A549 (cell line): ENCODE measurements around the gene GON7. TPM values are rescaled to one million over a fixed set of nuclear protein-coding genes. Genes with fewer than 3 reads are reported as not detected.

Experiments used
- ATAC-seq, 2 experiments: fragments of 200-7000 bp in 1 of 2; fragments of >200 bp in 1 of 2; cut with Nextera tagmentation in 1 of 2; cut with Tn5 transposase in 1 of 2; 3 replicates each; pipeline versions ENCODE4 v1.8.0 to v1.9.1; 2018 to 2020; ENCODE audit warnings: mild to moderate bottlenecking in 1 of 2, moderate library complexity in 1 of 2
- CTCF ChIA-PET: fragments of 300-600 bp; sonication (Branson Sonifier 250); formaldehyde crosslinking; extraction: SDS; loops from one replicate; lab custom pipeline; 2021; ENCODE audit warnings: antibody characterized with exemption, inconsistent platforms; lab: Yijun Ruan, JAX
- POLR2A ChIA-PET: fragments of 350-600 bp; formaldehyde crosslinking; extraction: SDS; loops from one replicate; lab custom pipeline; 2021; ENCODE audit warnings: antibody characterized with exemption, inconsistent platforms; lab: Yijun Ruan, JAX
- DNase-seq, 2 experiments: peaks; one replicate each; pipeline versions ENCODE4 v3.0.0 to v3.0.0-alpha.2; 2011 to 2016; ENCODE audit warnings: low read depth in 1 of 2, low spot score in 1 of 2
- FAIRE-seq: peaks from 2 replicates; lab custom pipeline; 2011; peaks lifted over from hg19 to GRCh38; lab: Jason Lieb, UNC
- H3K27ac ChIP-seq, 2 experiments: fragments of >200 bp; sonication (Bioruptor Twin); formaldehyde crosslinking; 3 replicates each; pipeline ENCODE4 v1.5.1; 2016 to 2017
- H3K4me1 ChIP-seq: fragments of >200 bp; sonication (Bioruptor Twin); formaldehyde crosslinking; 3 replicates; pipeline ENCODE4 v1.6.1; 2016
- H3K4me2 ChIP-seq: fragments of >200 bp; sonication (Bioruptor Twin); formaldehyde crosslinking; 3 replicates; pipeline ENCODE4 v1.6.1; 2016
- H3K4me3 ChIP-seq: fragments of >200 bp; sonication (Bioruptor Twin); formaldehyde crosslinking; 3 replicates; pipeline ENCODE4 v1.5.1; 2016
- H3K9me3 ChIP-seq: fragments of >200 bp; sonication (Bioruptor Twin); formaldehyde crosslinking; 3 replicates; pipeline ENCODE4 v1.6.1; 2016
- CBX2 ChIP-seq: fragments of 200-600 bp; sonication (generic); IDR thresholded peaks from 2 replicates; pipeline ENCODE4 v1.6.1; 2016; ENCODE audit warnings: low read depth, mild to moderate bottlenecking, borderline replicate concordance
- CBX8 ChIP-seq: fragments of 200-600 bp; sonication (generic); IDR thresholded peaks from 2 replicates; pipeline ENCODE4 v1.6.1; 2016
- CEBPB ChIP-seq, 2 experiments: fragments of >200 bp in 1 of 2; sonication (Bioruptor Twin) in 1 of 2; formaldehyde crosslinking in 1 of 2; IDR thresholded peaks; 2 replicates each; pipeline ENCODE4 v1.6.1; 2012 to 2016
- CHD4 ChIP-seq: fragments of 200-600 bp; sonication (generic); IDR thresholded peaks from 2 replicates; pipeline ENCODE4 v1.6.1; 2016; ENCODE audit warnings: antibody characterized with exemption, mild to moderate bottlenecking, borderline replicate concordance
- EHF ChIP-seq: fragments of 250-450 bp; sonication (Bioruptor Pico); IDR thresholded peaks from 2 replicates; pipeline ENCODE4 v1.5.0; 2020; ENCODE audit warnings: mild to moderate bottlenecking
- ELK1 ChIP-seq: fragments of 150-350 bp; IDR thresholded peaks from 2 replicates; pipeline ENCODE4 v1.6.1; 2014; ENCODE audit warnings: low read depth, mild to moderate bottlenecking, low read length
- EP300 ChIP-seq, 2 experiments: fragments of >200 bp; sonication (Bioruptor Twin); formaldehyde crosslinking; IDR thresholded peaks; 2 replicates in 1 of 2; 3 replicates in 1 of 2; pipeline ENCODE4 v1.6.1; 2016 to 2017
- ESRRA ChIP-seq: fragments of 150-350 bp; IDR thresholded peaks from 2 replicates; pipeline ENCODE4 v1.6.1; 2014; ENCODE audit warnings: mild to moderate bottlenecking, low read length, borderline replicate concordance
- FOSL2 ChIP-seq, 2 experiments: fragments of 450-650 bp in 1 of 2; fragments of >200 bp in 1 of 2; sonication (Bioruptor Twin) in 1 of 2; formaldehyde crosslinking; IDR thresholded peaks; 2 replicates each; pipeline versions ENCODE4 v1.5.0 to v1.6.1; 2016 to 2020; ENCODE audit warnings: mild to moderate bottlenecking in 1 of 2, moderate library complexity in 1 of 2
- FOXS1 ChIP-seq: fragments of 250-450 bp; sonication (Bioruptor Pico); IDR thresholded peaks from 2 replicates; pipeline ENCODE4 v1.5.0; 2020; ENCODE audit warnings: mild to moderate bottlenecking, moderate library complexity
- HDAC2 ChIP-seq: fragments of 200-600 bp; sonication (generic); IDR thresholded peaks from 2 replicates; pipeline ENCODE4 v1.6.1; 2016
- HES2 ChIP-seq: fragments of >200 bp; sonication (Bioruptor Twin); formaldehyde crosslinking; IDR thresholded peaks from 2 replicates; pipeline ENCODE4 v1.6.1; 2016
- HEYL ChIP-seq: fragments of 250-450 bp; sonication (Bioruptor Pico); IDR thresholded peaks from 2 replicates; pipeline ENCODE4 v1.8.0; 2021; ENCODE audit warnings: mild to moderate bottlenecking, moderate library complexity
- HOXB5 ChIP-seq: fragments of 250-450 bp; sonication (Bioruptor Pico); IDR thresholded peaks from 2 replicates; pipeline ENCODE4 v1.5.0; 2020; ENCODE audit warnings: mild to moderate bottlenecking, moderate library complexity
- JUNB ChIP-seq: fragments of >200 bp; sonication (Bioruptor Twin); formaldehyde crosslinking; IDR thresholded peaks from 2 replicates; pipeline ENCODE4 v1.6.1; 2016
- MAFK ChIP-seq: fragments of 450-650 bp; IDR thresholded peaks from 2 replicates; pipeline ENCODE4 v1.6.1; 2014; ENCODE audit not compliant: partially characterized antibody
- MAX ChIP-seq: IDR thresholded peaks from 2 replicates; pipeline ENCODE4 v1.6.1; 2012
- MAZ ChIP-seq: fragments of 150-350 bp; IDR thresholded peaks from 2 replicates; pipeline ENCODE4 v1.6.1; 2014; ENCODE audit warnings: antibody characterized with exemption, low read depth, low read length, borderline replicate concordance
- NPAS2 ChIP-seq: fragments of 250-450 bp; sonication (Bioruptor Pico); IDR thresholded peaks from 2 replicates; pipeline ENCODE4 v1.8.0; 2022; ENCODE audit warnings: mild to moderate bottlenecking, moderate library complexity, borderline replicate concordance
- RCOR1 ChIP-seq: fragments of 150-350 bp; IDR thresholded peaks from 2 replicates; pipeline ENCODE4 v1.6.1; 2014; ENCODE audit warnings: antibody characterized with exemption, low read length, low read depth
- RNF2 ChIP-seq: fragments of 200-600 bp; sonication (generic); IDR thresholded peaks from 2 replicates; pipeline ENCODE4 v1.6.1; 2016; ENCODE audit warnings: low read depth, mild to moderate bottlenecking, antibody characterized with exemption, moderate library complexity, borderline replicate concordance
- SMC3 ChIP-seq: fragments of >200 bp; sonication (Bioruptor Twin); formaldehyde crosslinking; IDR thresholded peaks from 3 replicates; pipeline ENCODE4 v1.6.1; 2018; ENCODE audit warnings: inconsistent platforms
- SREBF2 ChIP-seq: fragments of 450-650 bp; IDR thresholded peaks from 2 replicates; pipeline ENCODE4 v1.6.1; 2014; ENCODE audit warnings: mild to moderate bottlenecking, moderate library complexity
- ZC3H11A ChIP-seq: fragments of 450-650 bp; IDR thresholded peaks from 2 replicates; pipeline ENCODE4 v1.6.1; 2014; ENCODE audit warnings: antibody characterized with exemption, mild to moderate bottlenecking
- ZFP36 ChIP-seq: fragments of 450-650 bp; IDR thresholded peaks from 2 replicates; pipeline ENCODE4 v1.6.1; 2014; ENCODE audit warnings: borderline replicate concordance; ENCODE audit not compliant: partially characterized antibody
- ZNF302 ChIP-seq: fragments of 250-450 bp; sonication (Bioruptor Pico); IDR thresholded peaks from 2 replicates; pipeline ENCODE4 v1.9.0; 2021; ENCODE audit warnings: inconsistent platforms, mild to moderate bottlenecking, moderate library complexity
- ZSCAN20 ChIP-seq: fragments of 250-450 bp; sonication (Bioruptor Pico); IDR thresholded peaks from 2 replicates; pipeline ENCODE4 v1.8.0; 2022; ENCODE audit warnings: mild to moderate bottlenecking, moderate library complexity
- WGBS: methylation state at CpG from one replicate; pipeline ENCODE4 v1.1.6; 2017; ENCODE audit errors: missing lambda C conversion rate; 5-methylcytosine and 5-hydroxymethylcytosine counted together
- polyA plus RNA-seq, 4 experiments: library from polyadenylated mRNA; depleted of rRNA in 3 of 4; stranded (reverse); fragments of >200 nt; fragmentation: RNase III in 1 of 4; extraction: RNeasy Plus Mini Kit Qiagen cat#74134 plus additional on column Dnase treatment in 1 of 4; gene quantifications; 2 replicates in 3 of 4; 3 replicates in 1 of 4; pipeline ENCODE4 v1.2.3, GENCODE V29; 2011 to 2017
- TF ChIP-seq, protein P1 (sequence below): fragments of 450-650 bp; IDR thresholded peaks from 2 replicates; pipeline ENCODE4 v1.6.1; 2014; ENCODE audit warnings: antibody characterized with exemption
- TF ChIP-seq, protein P2 (sequence below): IDR thresholded peaks from 2 replicates; pipeline ENCODE4 v1.6.1; 2012
- TF ChIP-seq, protein P3 (sequence below): fragments of 200-600 bp; sonication (generic); IDR thresholded peaks from 2 replicates; pipeline ENCODE4 v1.6.1; 2016; ENCODE audit warnings: antibody characterized with exemption, mild to moderate bottlenecking, moderate library complexity

Gene GON7
- polyA plus RNA-seq, 2 of the 4 experiments (the other 2 are of a cell fraction): 19.2 to 22.1 TPM

DNA sequence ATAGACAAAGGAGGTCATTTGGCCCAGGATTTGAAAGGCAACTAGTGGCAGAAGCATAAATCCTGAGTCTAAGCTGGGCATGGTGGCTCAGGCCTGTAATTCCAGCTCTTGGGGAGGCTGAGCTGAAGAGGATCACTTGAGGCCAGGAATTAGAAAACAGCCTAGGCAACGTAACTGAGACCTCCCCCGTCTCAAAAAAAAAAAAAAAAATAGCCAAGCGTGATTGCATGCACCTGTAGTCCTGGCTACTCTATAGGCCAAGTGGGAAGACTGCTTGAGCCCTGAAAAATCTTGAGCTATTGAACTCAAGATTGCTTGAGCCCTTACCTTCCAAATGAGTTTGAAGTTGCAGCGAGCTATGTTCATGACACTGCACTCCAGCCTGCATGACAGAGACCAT lies 7.8 kb downstream of the GON7 start:
- WGBS: 92% methylated on average over 4 of the region's 4 CpGs
- Histone ChIP-seq H3K4me2 (no peak overlapping the region), H3K27ac (no peak overlapping the region), H3K9me3 (no peaks in the 10 kb centered on the region), H3K4me1 (no peaks in the 10 kb centered on the region), H3K4me3 (no peak overlapping the region)
- FAIRE-seq: no peak
- ATAC-seq: no peak
- ChIA-PET POLR2A (interaction anchor here (0.6 kb wide), 2 partner anchors 14 to 195 kb away, joined by 3 to 4 read pairs; partner anchors contain the start of genes LYSET and MOAP1), CTCF (interaction anchor here (1.0 kb wide), 1 partner anchor 86 kb away, joined by 5 read pairs; no protein-coding TSS in a partner anchor)
- TF ChIP-seq, protein P1, sequence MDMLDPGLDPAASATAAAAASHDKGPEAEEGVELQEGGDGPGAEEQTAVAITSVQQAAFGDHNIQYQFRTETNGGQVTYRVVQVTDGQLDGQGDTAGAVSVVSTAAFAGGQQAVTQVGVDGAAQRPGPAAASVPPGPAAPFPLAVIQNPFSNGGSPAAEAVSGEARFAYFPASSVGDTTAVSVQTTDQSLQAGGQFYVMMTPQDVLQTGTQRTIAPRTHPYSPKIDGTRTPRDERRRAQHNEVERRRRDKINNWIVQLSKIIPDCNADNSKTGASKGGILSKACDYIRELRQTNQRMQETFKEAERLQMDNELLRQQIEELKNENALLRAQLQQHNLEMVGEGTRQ: no peak
- TF ChIP-seq ZNF302 (CRISPR knock-in tag) (no peak), HOXB5 (CRISPR knock-in tag) (no peak), SMC3 (no peak), ZSCAN20 (CRISPR knock-in tag) (no peak), ZFP36 (no peak), SREBF2 (no peak), MAZ (no peak), RCOR1 (no peak), MAX (no peak), EP300 (IDR thresholded peaks at IDR 0.05) (no peak), HDAC2 (no peak), ELK1 (no peak), CHD4 (no peak), HES2 (no peak), CBX2 (no peak)
- TF ChIP-seq, protein P2, sequence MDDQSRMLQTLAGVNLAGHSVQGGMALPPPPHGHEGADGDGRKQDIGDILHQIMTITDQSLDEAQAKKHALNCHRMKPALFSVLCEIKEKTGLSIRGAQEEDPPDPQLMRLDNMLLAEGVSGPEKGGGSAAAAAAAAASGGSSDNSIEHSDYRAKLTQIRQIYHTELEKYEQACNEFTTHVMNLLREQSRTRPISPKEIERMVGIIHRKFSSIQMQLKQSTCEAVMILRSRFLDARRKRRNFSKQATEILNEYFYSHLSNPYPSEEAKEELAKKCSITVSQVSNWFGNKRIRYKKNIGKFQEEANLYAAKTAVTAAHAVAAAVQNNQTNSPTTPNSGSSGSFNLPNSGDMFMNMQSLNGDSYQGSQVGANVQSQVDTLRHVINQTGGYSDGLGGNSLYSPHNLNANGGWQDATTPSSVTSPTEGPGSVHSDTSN: no peak
- TF ChIP-seq, protein P3, sequence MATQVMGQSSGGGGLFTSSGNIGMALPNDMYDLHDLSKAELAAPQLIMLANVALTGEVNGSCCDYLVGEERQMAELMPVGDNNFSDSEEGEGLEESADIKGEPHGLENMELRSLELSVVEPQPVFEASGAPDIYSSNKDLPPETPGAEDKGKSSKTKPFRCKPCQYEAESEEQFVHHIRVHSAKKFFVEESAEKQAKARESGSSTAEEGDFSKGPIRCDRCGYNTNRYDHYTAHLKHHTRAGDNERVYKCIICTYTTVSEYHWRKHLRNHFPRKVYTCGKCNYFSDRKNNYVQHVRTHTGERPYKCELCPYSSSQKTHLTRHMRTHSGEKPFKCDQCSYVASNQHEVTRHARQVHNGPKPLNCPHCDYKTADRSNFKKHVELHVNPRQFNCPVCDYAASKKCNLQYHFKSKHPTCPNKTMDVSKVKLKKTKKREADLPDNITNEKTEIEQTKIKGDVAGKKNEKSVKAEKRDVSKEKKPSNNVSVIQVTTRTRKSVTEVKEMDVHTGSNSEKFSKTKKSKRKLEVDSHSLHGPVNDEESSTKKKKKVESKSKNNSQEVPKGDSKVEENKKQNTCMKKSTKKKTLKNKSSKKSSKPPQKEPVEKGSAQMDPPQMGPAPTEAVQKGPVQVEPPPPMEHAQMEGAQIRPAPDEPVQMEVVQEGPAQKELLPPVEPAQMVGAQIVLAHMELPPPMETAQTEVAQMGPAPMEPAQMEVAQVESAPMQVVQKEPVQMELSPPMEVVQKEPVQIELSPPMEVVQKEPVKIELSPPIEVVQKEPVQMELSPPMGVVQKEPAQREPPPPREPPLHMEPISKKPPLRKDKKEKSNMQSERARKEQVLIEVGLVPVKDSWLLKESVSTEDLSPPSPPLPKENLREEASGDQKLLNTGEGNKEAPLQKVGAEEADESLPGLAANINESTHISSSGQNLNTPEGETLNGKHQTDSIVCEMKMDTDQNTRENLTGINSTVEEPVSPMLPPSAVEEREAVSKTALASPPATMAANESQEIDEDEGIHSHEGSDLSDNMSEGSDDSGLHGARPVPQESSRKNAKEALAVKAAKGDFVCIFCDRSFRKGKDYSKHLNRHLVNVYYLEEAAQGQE: no peak
- no peak for DNase-seq

DNA sequence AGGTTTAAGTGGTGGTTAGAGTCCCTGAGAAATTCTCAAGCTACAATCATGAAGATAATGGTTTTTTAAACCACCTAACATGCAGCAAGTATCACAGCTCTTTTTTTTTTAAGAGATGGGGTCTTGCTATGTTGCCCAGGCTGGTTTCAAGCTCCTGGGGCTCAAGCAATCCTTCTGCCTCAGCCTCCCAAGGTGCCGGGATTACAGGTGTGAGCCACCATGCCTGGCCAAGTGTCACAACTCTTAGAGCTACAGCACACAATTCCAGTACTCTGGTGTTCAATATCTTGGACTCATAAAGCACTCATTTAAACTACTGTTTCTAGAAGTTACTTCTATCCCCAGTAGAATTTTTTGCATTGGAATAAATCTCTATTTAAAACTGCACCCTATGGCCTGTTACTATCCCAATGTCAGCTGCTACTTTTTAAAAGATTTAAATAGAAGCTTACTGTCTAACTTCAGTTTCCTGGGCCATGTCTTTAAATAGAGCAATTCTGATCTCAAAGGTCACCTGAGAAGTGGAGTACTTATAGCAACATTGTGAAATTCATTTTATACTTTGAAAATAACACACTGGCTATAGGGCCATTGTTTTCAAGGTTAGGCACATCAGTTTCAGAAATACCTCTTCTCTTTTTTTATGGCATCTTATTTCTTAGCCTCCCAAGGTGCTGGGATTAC lies 11.4 kb downstream of the GON7 start:
- no peak for FAIRE-seq
- POLR2A ChIA-PET: interaction anchor here (1.2 kb wide), 1 partner anchor 11 kb away, joined by 4 read pairs; the partner anchor contains the start of gene MOAP1
- WGBS: 100% methylated on average over 1 of the region's 1 CpG
- no peak for TF ChIP-seq FOXS1 (CRISPR knock-in tag)
- no peak for TF ChIP-seq NPAS2
- TF ChIP-seq, protein P1: no peak
- no peak for TF ChIP-seq EP300 (IDR thresholded peaks at IDR 0.05)
- TF ChIP-seq ZC3H11A: no peak
- TF ChIP-seq MAFK: no peak
- no peak for TF ChIP-seq CEBPB (IDR thresholded peaks at IDR 0.05)
- no peak for TF ChIP-seq HEYL (CRISPR knock-in tag)
- no peak for TF ChIP-seq FOSL2 (IDR thresholded peaks at IDR 0.05)
- no peak for TF ChIP-seq FOSL2 (CRISPR knock-in tag; IDR thresholded peaks at IDR 0.05)
- TF ChIP-seq EHF (CRISPR knock-in tag): no peak
- TF ChIP-seq JUNB: no peak
- no peak for TF ChIP-seq RNF2
- no peak for TF ChIP-seq MAZ
- no peak for TF ChIP-seq CBX8
- no peak for TF ChIP-seq ESRRA

More for the DNA sequence above, 11.4 kb downstream of the GON7 start:
- CTCF ChIA-PET: interaction anchor here (0.6 to 1.9 kb wide), 5 partner anchors 10 to 82 kb away, joined by 3 to 7 read pairs (median 4); partner anchors contain the start of genes GON7 and UBR7
- Histone ChIP-seq H3K9me3 (no peaks in the 10 kb centered on the region), H3K4me2 (no peak overlapping the region), H3K4me3 (no peak overlapping the region), H3K27ac (no peak overlapping the region), H3K4me1 (no peaks in the 10 kb centered on the region)
- DNase-seq (no peak), ATAC-seq (no peak)
